ENCODE data around the gene DKKL1. TPM values are rescaled to one million over a fixed set of nuclear protein-coding genes. Genes with fewer than 3 reads are reported as not detected.
"Not testable (repeated sequence)": the region's sequence is repeated elsewhere in the genome, so short reads cannot be mapped to it uniquely, and the experiment has no call there.

DKKL1 gene
- polyA plus RNA-seq, 1 of the 3 experiments (the other 2 are of a cell fraction) = 0.36 TPM

GRCh38 chr19:49328741-49329140 is 34.9 kb upstream of the DKKL1 start:
- H3K4me1 ChIP-seq (ENCODE audit: control insufficient read depth in 1 of 2, insufficient read depth in 2 of 2, low read depth in 1 of 2, low read length in 1 of 2) = no peaks in the 10 kb centered on the region
- peaks cover 0 to 22% of the 10 kb centered on the region in 2 experiments for H3K36me3 ChIP-seq (replicated peaks in 1 of 2; ENCODE audit: control insufficient read depth in 1 of 2, insufficient read depth in 2 of 2, low read length in 1 of 2)
- ChIA-PET POLR2A (no interaction called here), CTCF (interaction anchor here (0.7 kb wide), 1 partner anchor 120 kb away, joined by 4 read pairs; no protein-coding TSS in a partner anchor)
- no peak overlapping the region for H3K9ac ChIP-seq
- TF ChIP-seq IRF3 (IDR thresholded peaks at IDR 0.05; ENCODE audit: low read depth, low read length) (no peak), SMC3 (IDR thresholded peaks at IDR 0.05; ENCODE audit: low read depth, low read length) (no peak), RXRA (IDR thresholded peaks at IDR 0.05; ENCODE audit: borderline replicate concordance, low read depth) (no peak), REST (IDR thresholded peaks at IDR 0.05; ENCODE audit: low read depth, low read length) (no peak), ZBTB33 (IDR thresholded peaks at IDR 0.05; ENCODE audit: borderline replicate concordance, low read depth) (no peak), GATA2 (CRISPR knock-in tag; IDR thresholded peaks at IDR 0.05) (no peak), MAX (IDR thresholded peaks at IDR 0.05; ENCODE audit: low read depth) (no peak), CTCF (IDR thresholded peaks at IDR 0.05) (no peak), SIN3A (IDR thresholded peaks at IDR 0.05; ENCODE audit: borderline replicate concordance, low read depth, low read length) (no peak), EZH2phosphoT487 (IDR thresholded peaks at IDR 0.05; ENCODE audit: borderline replicate concordance, low read depth) (no peak), FOSL2 (IDR thresholded peaks at IDR 0.05; ENCODE audit: borderline replicate concordance, low read depth) (no peak), EP300 (IDR thresholded peaks at IDR 0.05; ENCODE audit: borderline replicate concordance in 1 of 2, low read depth in 1 of 2, low read length in 1 of 2) (no peak), NRF1 (IDR thresholded peaks at IDR 0.05; ENCODE audit: low read depth, low read length) (no peak), RFX5 (IDR thresholded peaks at IDR 0.05; ENCODE audit: low read length) (no peak), PBX3 (IDR thresholded peaks at IDR 0.05) (no peak), RCOR1 (IDR thresholded peaks at IDR 0.05; ENCODE audit: low read length) (no peak), NFIC (IDR thresholded peaks at IDR 0.05; ENCODE audit: borderline replicate concordance) (no peak)
- DNase-seq = no peak
- no peak overlapping the region for H2AFZ ChIP-seq (ENCODE audit: low read depth)
- no peak overlapping the region for H3K4me2 ChIP-seq
- H3K27me3 ChIP-seq (ENCODE audit: insufficient read depth) = no peaks in the 10 kb centered on the region
- no peaks in the 10 kb centered on the region; the same call in 1 of the 2 replicates for H3K79me2 ChIP-seq (ENCODE audit: insufficient read depth)
- H4K20me1 ChIP-seq (ENCODE audit: insufficient read depth) = no peaks in the 10 kb centered on the region
- no peak overlapping the region for H3K27ac ChIP-seq (ENCODE audit: low read depth in 2 of 2, low read length in 1 of 2)
- no peaks in the 10 kb centered on the region for H3F3A ChIP-seq (replicated peaks; ENCODE audit: insufficient read depth)
- H3K9me3 ChIP-seq = 0 out of 2 replicates have a peak, but pooled peaks cover under 1% of the 10 kb centered on the region
- H3K4me3 ChIP-seq (ENCODE audit: low read depth in 2 of 2, low read length in 1 of 2) = no peak overlapping the region
- WGBS (ENCODE audit: low lambda C conversion rate) = 69% methylated on average over 2 of the region's 2 CpGs
- no peaks in the 10 kb centered on the region for H3K9me2 ChIP-seq

- H3K9ac ChIP-seq; H3K9me3 ChIP-seq; H3K9me2 ChIP-seq; H3K79me2 ChIP-seq (ENCODE audit: insufficient read depth); H3K27me3 ChIP-seq (ENCODE audit: insufficient read depth); H2AFZ ChIP-seq (ENCODE audit: low read depth); DNase-seq; H3K4me2 ChIP-seq; H3F3A ChIP-seq (replicated peaks; ENCODE audit: insufficient read depth); POLR2A ChIA-PET; H3K4me1 ChIP-seq (ENCODE audit: control insufficient read depth in 1 of 2, insufficient read depth in 2 of 2, low read depth in 1 of 2, low read length in 1 of 2); H4K20me1 ChIP-seq (ENCODE audit: insufficient read depth); H3K4me3 ChIP-seq (ENCODE audit: low read depth in 2 of 2, low read length in 1 of 2); H3K27ac ChIP-seq (ENCODE audit: low read depth in 2 of 2, low read length in 1 of 2): not testable (repeated sequence)
- peaks cover 0 to 22% of the 10 kb centered on the region in 2 experiments for H3K36me3 ChIP-seq (replicated peaks in 1 of 2; ENCODE audit: control insufficient read depth in 1 of 2, insufficient read depth in 2 of 2, low read length in 1 of 2)
- CTCF ChIA-PET = interaction anchor here (0.9 to 1.2 kb wide), 3 partner anchors 11 to 132 kb away, joined by 3 to 5 read pairs (median 4); no protein-coding TSS in a partner anchor
- 61% methylated on average over 4 of the region's 4 CpGs for WGBS (ENCODE audit: low lambda C conversion rate)
Observed at GRCh38 chr19:49331187-49331586, 32.5 kb upstream of the DKKL1 start.

All from SK-N-SH (cell line).